Stimulated activated CD8-positive, alpha-beta memory T cell treated with anti-CD3 and anti-CD28 coated beads, Interleukin-7, amount 100 ng/mL, for 24 hours (primary cell): ENCODE measurements around the gene SLAMF8.
A peak's percentile ranks its signal among the peaks of the same experiment; 100 is the strongest.

Source experiments
- DNase-seq: peaks from one replicate; pipeline ENCODE4 v3.0.0-alpha.2; 2020; ENCODE audit warnings: low read depth

Gene SLAMF8

GRCh38 chr1:159826441-159827101 lies at the start of gene SLAMF8:
SLAMF8 (plus strand) TSS chr1:159826873; CDS start chr1:159826899, 26 bp downstream.
- DNase-seq = peak; percentile 43

- no peak for DNase-seq
Measured at GRCh38 chr1:159778266-159778665, 48.4 kb upstream of the SLAMF8 start.

DNA sequence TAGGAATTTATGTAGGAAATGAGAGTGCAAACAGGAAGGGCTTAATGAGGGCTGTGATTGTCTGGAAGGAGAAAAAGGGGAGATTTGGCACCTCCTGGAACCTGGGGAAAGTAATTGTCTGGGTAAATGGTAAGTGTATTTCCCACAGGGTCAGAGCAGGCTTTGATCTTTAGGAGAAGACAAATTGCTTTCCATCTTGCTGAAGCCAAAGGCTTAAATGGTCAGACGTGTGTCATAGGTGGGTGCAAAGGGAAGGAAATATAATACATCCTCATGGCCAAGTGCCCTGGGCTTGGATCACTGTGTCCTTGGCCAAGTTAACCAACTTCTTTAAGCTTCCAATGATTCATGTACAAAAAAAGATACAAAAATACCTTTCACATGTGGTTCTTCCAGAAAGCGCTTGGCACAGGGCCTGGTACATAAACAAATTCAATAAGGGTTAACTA lies 47.2 kb upstream of the SLAMF8 start:
- no peak for DNase-seq

DNA sequence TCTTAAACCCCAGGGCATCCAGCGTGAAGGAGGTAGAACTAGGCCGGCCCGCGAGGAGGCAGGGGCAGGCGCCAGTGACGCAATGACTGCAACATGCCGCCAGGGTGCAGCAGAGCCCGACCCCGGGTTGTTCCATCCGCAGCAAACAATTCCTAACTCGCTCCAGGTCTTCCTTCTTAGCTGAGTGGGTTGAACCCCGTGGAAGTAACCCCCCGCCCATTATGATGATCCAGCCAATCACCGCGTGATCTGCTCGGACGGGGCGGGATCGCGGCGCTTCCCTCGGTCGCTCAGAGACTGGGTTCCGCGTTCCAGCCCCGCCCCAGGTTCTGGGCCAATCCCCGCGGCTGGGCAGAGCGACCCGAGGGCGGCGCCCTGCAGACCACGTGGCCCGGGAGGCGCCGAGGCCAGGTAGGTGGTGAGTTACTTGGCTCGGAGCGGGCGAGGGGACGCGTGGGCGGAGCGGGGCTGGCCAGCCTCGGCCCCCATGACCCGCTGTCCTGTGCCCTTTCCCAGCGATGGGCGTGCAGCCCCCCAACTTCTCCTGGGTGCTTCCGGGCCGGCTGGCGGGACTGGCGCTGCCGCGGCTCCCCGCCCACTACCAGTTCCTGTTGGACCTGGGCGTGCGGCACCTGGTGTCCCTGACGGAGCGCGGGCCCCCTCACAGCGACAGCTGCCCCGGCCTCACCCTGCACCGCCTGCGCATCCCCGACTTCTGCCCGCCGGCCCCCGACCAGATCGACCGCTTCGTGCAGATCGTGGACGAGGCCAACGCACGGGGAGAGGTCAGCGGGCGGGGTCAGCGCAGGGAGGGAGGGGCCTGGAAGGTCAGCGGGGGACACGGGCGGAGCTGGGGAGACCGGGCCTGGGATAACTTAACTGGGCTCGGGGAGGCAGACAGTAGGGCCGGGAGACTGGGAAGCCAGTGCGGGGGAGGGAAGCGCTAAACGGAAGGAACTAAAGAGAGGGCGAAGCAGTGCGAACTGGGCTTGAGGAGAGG lies 45.8 kb upstream of the SLAMF8 start, which contains the start of gene DUSP23:
DUSP23 (plus strand) TSS at position 380 of the 1,000 bp plus-strand sequence; CDS start at position 519, 139 bp downstream.
- peak; percentile 86 for DNase-seq

GRCh38 chr1:159781992-159782391 lies 44.7 kb upstream of the SLAMF8 start:
- no peak for DNase-seq

- no peak for DNase-seq
Measured at GRCh38 chr1:159783724-159784123, 42.9 kb upstream of the SLAMF8 start.

- no peak for DNase-seq
Measured at GRCh38 chr1:159786465-159786864, 40.2 kb upstream of the SLAMF8 start.

- no peak for DNase-seq
Measured at GRCh38 chr1:159786966-159787365, 39.7 kb upstream of the SLAMF8 start.

DNA sequence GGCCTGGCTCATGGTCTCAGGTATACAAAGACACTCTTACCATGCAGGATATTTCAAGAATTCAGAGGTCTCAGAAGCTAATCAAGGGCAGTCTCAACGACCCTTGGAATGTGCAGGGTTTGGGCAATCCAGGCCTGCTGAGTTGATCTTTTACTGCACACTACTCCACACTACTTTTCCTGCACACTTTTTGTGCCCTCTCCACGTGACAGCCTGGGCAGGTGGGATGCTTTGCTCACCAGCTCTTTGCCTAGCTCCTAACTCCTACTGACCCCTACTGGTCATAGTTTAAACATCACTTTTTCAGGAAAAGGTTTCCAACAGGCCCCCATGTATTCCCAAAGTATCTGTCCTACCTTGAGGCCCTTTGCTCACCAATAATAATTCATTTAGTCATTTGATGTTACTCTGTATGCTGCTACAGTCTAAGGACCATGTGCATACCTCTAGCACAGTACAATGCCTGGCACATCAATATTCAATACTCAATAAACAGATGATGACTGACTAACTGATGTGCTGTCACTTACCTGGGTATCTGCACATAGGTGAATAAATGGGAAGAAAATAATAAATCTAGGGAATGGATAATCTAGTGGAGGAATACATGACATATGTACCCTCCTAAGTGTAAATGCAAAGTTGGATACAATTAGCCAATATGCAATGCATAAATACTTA lies 36.3 kb upstream of the SLAMF8 start:
- no peak for DNase-seq

DNA sequence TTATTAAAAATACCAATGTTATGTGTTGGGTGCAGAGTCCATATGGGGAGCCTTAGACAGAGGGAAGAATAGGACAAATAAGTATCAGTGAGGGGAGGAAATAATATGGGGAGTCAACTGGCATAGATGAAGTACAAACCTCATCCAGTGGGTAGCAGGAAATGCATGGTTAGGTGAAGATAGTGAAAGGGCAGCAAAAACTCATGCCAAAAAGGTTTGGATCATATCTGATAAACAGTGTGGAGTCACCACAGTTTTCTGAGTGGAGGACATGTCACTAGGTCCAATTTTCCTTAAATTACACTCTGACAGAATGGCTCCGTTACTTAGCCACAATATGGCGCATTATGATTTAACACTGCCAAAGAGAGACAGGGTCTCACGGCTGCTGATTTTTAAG lies 35.6 kb upstream of the SLAMF8 start:
- no peak for DNase-seq

GRCh38 chr1:159791461-159791860 lies 35.2 kb upstream of the SLAMF8 start:
- no peak for DNase-seq

DNA sequence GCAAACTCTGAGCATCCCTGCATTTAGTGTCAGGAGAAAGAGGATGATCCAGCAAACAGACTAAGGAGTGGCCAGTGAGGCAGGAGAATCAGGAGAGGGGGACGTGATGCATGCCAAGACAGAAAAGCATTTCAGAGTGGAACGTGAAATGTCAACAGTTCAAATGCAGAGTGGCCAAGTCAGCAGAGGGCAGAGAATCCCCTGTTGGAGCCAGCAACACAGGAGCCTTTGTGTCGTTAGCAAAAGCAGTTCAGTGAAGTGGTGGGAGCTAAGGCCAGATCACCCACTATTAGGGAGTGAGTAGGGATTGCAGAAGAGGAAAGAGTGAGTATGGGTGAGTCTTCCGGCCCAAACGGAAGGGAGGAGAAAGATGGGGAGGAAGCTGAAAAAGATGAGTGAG lies 31.1 kb upstream of the SLAMF8 start:
- no peak for DNase-seq

DNA sequence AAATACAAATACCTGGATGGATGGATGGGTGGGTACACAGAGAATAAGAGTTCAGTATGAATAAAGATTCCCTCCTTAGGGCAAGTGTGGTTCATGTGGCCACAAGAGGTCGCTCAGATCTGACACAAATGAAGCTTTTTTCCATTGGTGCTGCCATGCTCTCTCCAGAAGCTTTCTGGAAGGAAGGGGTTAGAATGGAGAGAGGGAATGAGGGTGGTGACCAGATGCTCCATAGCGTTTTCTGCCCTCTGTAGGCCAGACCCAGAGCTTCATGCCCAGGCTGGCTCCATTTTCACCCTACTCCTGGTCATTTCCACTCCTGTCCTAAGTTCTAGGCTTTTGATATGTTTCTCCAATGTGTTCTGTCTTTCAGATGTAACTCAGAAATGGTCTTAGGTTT lies 27.8 kb upstream of the SLAMF8 start:
- DNase-seq = no peak

GRCh38 chr1:159799446-159799985 lies 27.2 kb upstream of the SLAMF8 start:
- DNase-seq = no peak

DNA sequence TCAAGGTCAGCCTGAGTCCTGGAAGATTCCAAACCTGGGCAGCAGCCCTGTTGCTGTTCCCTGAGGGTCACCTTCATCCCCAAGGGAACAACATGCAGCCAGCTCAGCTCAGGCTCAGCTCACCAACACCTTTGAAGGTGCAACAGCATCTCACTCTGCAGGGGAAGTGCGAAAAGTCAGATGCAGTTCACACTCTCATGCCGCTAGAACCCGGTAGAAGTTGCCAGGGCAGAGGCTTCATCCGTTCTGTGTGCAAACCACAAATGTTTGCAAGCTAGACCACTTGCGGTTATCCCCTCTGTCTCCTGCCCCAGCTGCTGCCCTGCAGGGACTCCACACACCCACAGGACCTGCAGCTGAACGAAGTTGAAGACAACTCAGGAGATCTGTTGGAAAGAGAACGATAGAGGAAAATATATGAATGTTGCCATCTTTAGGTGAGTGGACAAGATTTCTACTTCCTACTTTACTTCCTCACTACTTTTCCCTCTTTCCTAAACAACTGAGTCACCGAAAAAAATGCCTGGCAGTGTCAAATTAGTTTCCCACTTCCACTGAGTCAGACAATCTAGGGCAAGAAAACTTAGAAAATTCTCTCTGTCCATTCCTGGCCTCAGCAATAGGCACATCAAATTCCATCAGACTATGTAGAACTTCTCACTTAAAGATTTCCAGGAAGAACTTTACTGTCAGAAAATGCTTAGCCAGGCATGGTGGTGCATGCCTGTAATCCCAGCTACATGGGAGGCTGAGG lies 26.3 kb upstream of the SLAMF8 start:
- DNase-seq = peak; percentile 8

DNA sequence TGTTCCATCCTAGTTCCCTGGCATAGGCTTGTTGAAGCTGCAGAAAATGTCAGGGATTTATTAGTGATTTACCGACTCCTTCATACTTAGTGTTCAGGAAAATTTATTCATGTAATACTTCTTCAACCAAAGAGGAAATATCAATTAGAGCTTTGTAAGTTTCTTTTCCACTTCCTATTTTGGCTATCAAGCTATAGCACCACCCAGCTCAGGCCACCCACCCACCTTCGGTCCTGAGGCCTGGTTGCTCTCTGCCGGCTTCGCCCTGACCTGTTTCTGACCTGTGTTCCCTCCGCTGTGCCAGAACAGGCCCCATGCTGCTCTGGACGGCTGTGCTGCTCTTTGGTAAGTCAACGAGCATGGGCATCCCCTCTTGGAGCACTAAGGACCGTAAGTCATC lies 24.6 kb upstream of the SLAMF8 start, which contains the start of gene FCRL6:
FCRL6 (plus strand) TSS at position 250 of the 400 bp plus-strand sequence; CDS start at position 315, 65 bp downstream.
- DNase-seq = no peak

DNA sequence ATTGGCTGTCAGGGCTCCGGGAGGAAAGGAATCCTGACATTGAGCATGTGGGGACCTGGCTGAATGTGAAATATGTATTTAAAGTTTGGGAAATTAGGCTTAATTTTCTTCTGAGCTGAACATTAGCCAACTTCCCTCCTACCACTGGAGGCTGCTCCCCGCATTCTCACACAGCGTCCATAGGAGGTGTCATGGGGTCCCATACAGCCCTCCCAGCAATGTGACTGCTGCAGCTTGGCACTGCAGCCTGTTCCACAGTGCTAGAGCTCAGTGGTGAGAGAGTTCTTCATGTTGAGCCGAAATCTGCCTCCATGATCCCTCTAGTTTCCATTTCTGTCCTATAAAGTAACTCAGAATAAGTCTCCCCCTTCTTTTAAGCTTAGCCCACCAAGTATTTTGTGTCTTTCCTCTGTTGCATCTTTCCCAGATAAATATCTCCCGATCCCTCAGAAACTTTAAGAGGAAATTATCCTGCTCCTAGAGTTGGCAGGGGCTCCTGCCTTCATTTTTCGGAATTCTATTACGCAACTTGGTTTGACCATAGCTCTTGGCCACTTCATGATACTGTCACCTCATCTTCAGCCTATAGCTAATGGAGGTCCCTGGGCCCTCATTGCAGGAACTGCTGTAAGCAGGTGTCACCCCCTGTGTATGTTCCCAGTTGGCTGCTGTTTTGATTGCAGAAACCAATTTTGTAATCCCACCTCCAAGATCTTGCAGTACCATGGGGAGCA lies 22.6 kb upstream of the SLAMF8 start:
- no peak for DNase-seq

GRCh38 chr1:159804924-159805323 lies 21.7 kb upstream of the SLAMF8 start:
- DNase-seq = no peak

- no peak for DNase-seq
Measured at GRCh38 chr1:159815926-159816325, 10.7 kb upstream of the SLAMF8 start.

- DNase-seq = no peak
Measured at GRCh38 chr1:159817276-159818041, 9.2 kb upstream of the SLAMF8 start.
